CD14-positive monocyte (primary cell): Measurements from ENCODE around the gene CTU1. TPM values are rescaled to one million over a fixed set of nuclear protein-coding genes. Genes with fewer than 3 reads are reported as not detected.

ENCODE experiments used
- DNase-seq, 3 donors: peaks; one replicate each; pipeline ENCODE4 v3.0.0-alpha.2; 2011 to 2022
- H2AFZ ChIP-seq: 2 replicates; pipeline ENCODE4 v1.6.0; 2012; ENCODE audit warnings: mild to moderate bottlenecking, low read depth, low read length, inconsistent platforms; ENCODE audit not compliant: insufficient read depth, poor library complexity, severe bottlenecking
- H3K27ac ChIP-seq, 2 donors: 1 replicate in 1 of 2; 2 replicates in 1 of 2; pipeline ENCODE4 v1.5.1; 2012 to 2013; ENCODE audit warnings: low read length in 2 of 2, control low read depth in 1 of 2, inconsistent platforms in 1 of 2, low read depth in 1 of 2, mild to moderate bottlenecking in 1 of 2
- H3K27me3 ChIP-seq, 2 donors: one replicate each; pipeline versions ENCODE4 v1.6.0 to v1.6.1; 2011 to 2013; ENCODE audit warnings: low read length in 2 of 2; ENCODE audit not compliant: control insufficient read depth in 2 of 2, insufficient read depth in 2 of 2
- H3K36me3 ChIP-seq, 2 donors: replicated peaks in 1 of 2; 1 replicate in 1 of 2; 2 replicates in 1 of 2; pipeline versions ENCODE4 v1.5.1 to v1.6.1; 2012 to 2013; ENCODE audit warnings: low read length in 2 of 2, control low read depth in 1 of 2, inconsistent platforms in 1 of 2, mild to moderate bottlenecking in 1 of 2; ENCODE audit not compliant: insufficient read depth in 2 of 2, control insufficient read depth in 1 of 2
- H3K4me1 ChIP-seq, 2 donors: 1 replicate in 1 of 2; 2 replicates in 1 of 2; pipeline versions ENCODE4 v1.5.1 to v1.6.1; 2012 to 2013; ENCODE audit warnings: low read length in 2 of 2, control low read depth in 1 of 2, inconsistent platforms in 1 of 2, mild to moderate bottlenecking in 1 of 2, moderate library complexity in 1 of 2; ENCODE audit not compliant: insufficient read depth in 2 of 2, control insufficient read depth in 1 of 2
- H3K4me2 ChIP-seq: replicated peaks from 2 replicates; pipeline ENCODE3; 2012; ENCODE audit warnings: low read length, moderate library complexity, mild to moderate bottlenecking; ENCODE audit not compliant: poor library complexity, severe bottlenecking; ENCODE audit errors: extremely low read depth
- H3K4me3 ChIP-seq, 3 experiments: fragments of 200-600 bp in 1 of 3; sonication (generic) in 1 of 3; replicated peaks in 1 of 3; 1 replicate in 2 of 3; 2 replicates in 1 of 3; pipeline ENCODE4 v1.5.1; 2011 to 2013; ENCODE audit warnings: low read length in 3 of 3, mild to moderate bottlenecking in 3 of 3, control low read depth in 2 of 3, low read depth in 2 of 3, inconsistent platforms in 1 of 3, moderate library complexity in 1 of 3
- H3K79me2 ChIP-seq: 2 replicates; pipeline ENCODE4 v1.6.0; 2012; ENCODE audit warnings: mild to moderate bottlenecking, control low read depth, inconsistent platforms, low read length, moderate library complexity; ENCODE audit not compliant: insufficient read depth
- H3K9ac ChIP-seq: 2 replicates; pipeline ENCODE4 v1.6.0; 2017; ENCODE audit warnings: low read length, mild to moderate bottlenecking; ENCODE audit not compliant: insufficient read depth, poor library complexity, severe bottlenecking
- H3K9me3 ChIP-seq, 2 donors: replicated peaks in 1 of 2; 1 replicate in 1 of 2; 2 replicates in 1 of 2; pipeline versions ENCODE4 v1.5.1 to v1.6.1; 2012 to 2013; ENCODE audit warnings: low read length in 2 of 2, control low read depth in 1 of 2; ENCODE audit not compliant: control insufficient read depth in 1 of 2, insufficient read depth in 1 of 2
- H4K20me1 ChIP-seq: 2 replicates; pipeline ENCODE4 v1.6.0; 2012; ENCODE audit warnings: mild to moderate bottlenecking, low read length, control low read depth, moderate library complexity; ENCODE audit not compliant: insufficient read depth
- H3K27ac Mint-ChIP-seq, 7 donors: one replicate each; pipeline ENCODE4 v1.8.0; 2020; ENCODE audit warnings: mild to moderate bottlenecking in 7 of 7, mixed read lengths in 7 of 7, moderate library complexity in 6 of 7, inconsistent platforms in 2 of 7
- H3K27me3 Mint-ChIP-seq, 3 donors: one replicate each; pipeline ENCODE4 v1.8.0; 2021 to 2022; ENCODE audit warnings: low read depth in 3 of 3, mild to moderate bottlenecking in 3 of 3, mixed read lengths in 3 of 3, moderate library complexity in 3 of 3, inconsistent platforms in 1 of 3
- H3K36me3 Mint-ChIP-seq, 2 donors: one replicate each; pipeline ENCODE4 v1.8.0; 2020; ENCODE audit warnings: mixed read lengths in 2 of 2, inconsistent platforms in 1 of 2, mild to moderate bottlenecking in 1 of 2
- H3K4me1 Mint-ChIP-seq: one replicate; pipeline ENCODE4 v1.8.0; 2020; ENCODE audit warnings: mild to moderate bottlenecking, mixed read lengths
- H3K4me3 Mint-ChIP-seq, 2 donors: one replicate each; pipeline ENCODE4 v1.8.0; 2020; ENCODE audit warnings: mild to moderate bottlenecking in 2 of 2, mixed read lengths in 2 of 2, moderate library complexity in 1 of 2
- H3K9me3 Mint-ChIP-seq, 7 donors: one replicate each; pipeline ENCODE4 v1.8.0; 2020 to 2022; ENCODE audit warnings: mixed read lengths in 7 of 7, mild to moderate bottlenecking in 6 of 7, moderate library complexity in 6 of 7, inconsistent platforms in 2 of 7
- WGBS: methylation state at CpG from one replicate; pipeline ENCODE4 v1.1.5; 2013; ENCODE audit warnings: missing lambda C conversion rate; ENCODE audit not compliant: insufficient coverage; 5-methylcytosine and 5-hydroxymethylcytosine counted together
- intact Hi-C, 2 donors: fragments of 100-400 bp; cut with micrococcal nuclease; formaldehyde crosslinking; loops; one replicate each; pipeline versions ENCODE4 v1.15.0 to v1.15.1; 2023
- polyA plus RNA-seq, 3 donors: library from polyadenylated mRNA; depleted of rRNA in 1 of 3; unstranded in 2 of 3; stranded (reverse) in 1 of 3; fragments of 300-500 nt in 2 of 3; fragments of >200 nt in 1 of 3; fragmentation: Illumina TruSeq in 2 of 3; gene quantifications; 1 replicate in 2 of 3; 2 replicates in 1 of 3; pipeline ENCODE4 v1.2.3, GENCODE V29; 2012 to 2021
- TF ChIP-seq, protein P1 (sequence below): fragments of 200-600 bp; IDR thresholded peaks from one replicate; pipeline ENCODE4 v1.8.0; 2022; ENCODE audit warnings: antibody characterized with exemption, mild to moderate bottlenecking

The CTU1 gene
- polyA plus RNA-seq, 3 donors = 0.75 to 3.0 (median 2.9) TPM

DNA sequence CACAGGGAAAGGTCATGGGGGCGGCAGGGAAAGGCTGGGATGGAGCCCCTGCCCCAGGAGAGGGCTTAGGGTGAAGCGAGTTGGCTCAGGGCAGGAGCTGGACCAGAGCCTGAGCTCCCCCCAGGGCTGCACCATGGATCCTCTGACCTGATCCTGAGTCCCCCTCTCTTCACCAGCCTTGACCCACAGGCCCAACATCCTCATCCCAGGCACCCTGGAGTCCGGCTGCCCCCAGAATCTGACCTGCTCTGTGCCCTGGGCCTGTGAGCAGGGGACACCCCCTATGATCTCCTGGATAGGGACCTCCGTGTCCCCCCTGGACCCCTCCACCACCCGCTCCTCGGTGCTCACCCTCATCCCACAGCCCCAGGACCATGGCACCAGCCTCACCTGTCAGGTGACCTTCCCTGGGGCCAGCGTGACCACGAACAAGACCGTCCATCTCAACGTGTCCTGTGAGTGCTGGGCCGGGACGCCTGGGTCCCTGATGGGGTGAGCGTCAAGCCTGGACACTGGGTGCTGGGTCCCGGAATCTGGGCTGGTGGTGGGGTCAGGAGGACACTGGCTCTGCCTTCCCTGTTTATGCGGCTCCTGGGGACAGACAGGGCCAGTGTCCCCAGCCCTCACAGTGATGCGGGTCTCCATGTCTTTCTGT lies 17.3 kb upstream of the CTU1 start:
- peaks cover 39 to 67% of the 10 kb centered on the region in 2 donors for H3K36me3 Mint-ChIP-seq
- H3K4me3 ChIP-seq = peak overlapping the region; percentile 75 to 98 (median 81)
- H3K9ac ChIP-seq = peak overlapping the region; percentile 92
- intact Hi-C loops = no loop called here
- H3K27me3 Mint-ChIP-seq = peaks cover 0 to 4% (median 1%) of the 10 kb centered on the region in 3 donors
- H3K4me1 ChIP-seq = peaks cover 89 to 100% of the 10 kb centered on the region in 2 donors
- peaks cover 86% of the 10 kb centered on the region for H3K4me1 Mint-ChIP-seq
- 92% methylated on average over 16 of the region's 16 CpGs for WGBS
- H4K20me1 ChIP-seq = peaks cover 19% of the 10 kb centered on the region
- H3K4me2 ChIP-seq = peak overlapping the region; percentile 100
- no peaks in the 10 kb centered on the region for H3K27me3 ChIP-seq
- H3K9me3 ChIP-seq = no peaks in the 10 kb centered on the region
- peaks cover 30 to 44% of the 10 kb centered on the region in 2 donors for H3K36me3 ChIP-seq
- peak overlapping the region; percentile 91 to 99 for H3K4me3 Mint-ChIP-seq
- peaks cover 80% of the 10 kb centered on the region for H3K79me2 ChIP-seq
- peak overlapping the region; percentile 98 to 100 (median 99) for H3K27ac Mint-ChIP-seq
- H2AFZ ChIP-seq = no peak overlapping the region
- peak overlapping the region; percentile 97 to 100 for H3K27ac ChIP-seq
- DNase-seq = no peak
- peaks cover 0 to 2% (median 0%) of the 10 kb centered on the region in 7 donors for H3K9me3 Mint-ChIP-seq
- TF ChIP-seq, protein P1, sequence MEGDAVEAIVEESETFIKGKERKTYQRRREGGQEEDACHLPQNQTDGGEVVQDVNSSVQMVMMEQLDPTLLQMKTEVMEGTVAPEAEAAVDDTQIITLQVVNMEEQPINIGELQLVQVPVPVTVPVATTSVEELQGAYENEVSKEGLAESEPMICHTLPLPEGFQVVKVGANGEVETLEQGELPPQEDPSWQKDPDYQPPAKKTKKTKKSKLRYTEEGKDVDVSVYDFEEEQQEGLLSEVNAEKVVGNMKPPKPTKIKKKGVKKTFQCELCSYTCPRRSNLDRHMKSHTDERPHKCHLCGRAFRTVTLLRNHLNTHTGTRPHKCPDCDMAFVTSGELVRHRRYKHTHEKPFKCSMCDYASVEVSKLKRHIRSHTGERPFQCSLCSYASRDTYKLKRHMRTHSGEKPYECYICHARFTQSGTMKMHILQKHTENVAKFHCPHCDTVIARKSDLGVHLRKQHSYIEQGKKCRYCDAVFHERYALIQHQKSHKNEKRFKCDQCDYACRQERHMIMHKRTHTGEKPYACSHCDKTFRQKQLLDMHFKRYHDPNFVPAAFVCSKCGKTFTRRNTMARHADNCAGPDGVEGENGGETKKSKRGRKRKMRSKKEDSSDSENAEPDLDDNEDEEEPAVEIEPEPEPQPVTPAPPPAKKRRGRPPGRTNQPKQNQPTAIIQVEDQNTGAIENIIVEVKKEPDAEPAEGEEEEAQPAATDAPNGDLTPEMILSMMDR = no peak

DNA sequence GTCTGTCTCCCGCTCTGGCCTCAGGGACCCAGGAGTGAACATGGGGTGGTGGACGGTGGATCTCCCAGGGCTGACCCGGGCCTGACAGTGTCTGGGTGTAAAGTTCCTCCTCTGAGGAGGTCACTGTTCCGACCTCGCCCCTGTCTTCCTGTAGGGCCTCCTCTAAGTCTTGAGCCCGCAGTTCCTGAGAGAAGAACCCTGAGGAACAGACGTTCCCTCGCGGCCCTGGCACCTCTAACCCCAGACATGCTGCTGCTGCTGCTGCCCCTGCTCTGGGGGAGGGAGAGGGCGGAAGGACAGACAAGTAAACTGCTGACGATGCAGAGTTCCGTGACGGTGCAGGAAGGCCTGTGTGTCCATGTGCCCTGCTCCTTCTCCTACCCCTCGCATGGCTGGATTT lies 16.5 kb upstream of the CTU1 start, which contains the start of gene SIGLEC9:
Gene SIGLEC9 (plus strand): TSS at position 178 of the 400 bp plus-strand sequence. CDS start 69 bp downstream, at position 247.
- Histone ChIP-seq H2AFZ (no peak within 1 kb of the TSS), H3K9me3 (no peaks in the 10 kb centered on the region), H3K36me3 (peaks cover 21 to 35% of the 10 kb centered on the region in 2 donors), H3K27me3 (no peaks in the 10 kb centered on the region), H3K4me3 (peak within 1 kb of the TSS; percentile 75 to 98 (median 81)), H3K27ac (peak within 1 kb of the TSS; percentile 97 to 100), H4K20me1 (peaks cover 17% of the 10 kb centered on the region), H3K79me2 (peaks cover 71% of the 10 kb centered on the region), H3K9ac (peak within 1 kb of the TSS; percentile 92), H3K4me2 (peak within 1 kb of the TSS; percentile 100), H3K4me1 (peaks cover 89 to 100% of the 10 kb centered on the region in 2 donors)
- Mint-ChIP-seq H3K4me3 (peak within 1 kb of the TSS; percentile 91 to 99), H3K4me1 (peaks cover 86% of the 10 kb centered on the region), H3K9me3 (peaks cover 0 to 2% (median 0%) of the 10 kb centered on the region in 7 donors), H3K36me3 (peaks cover 31 to 58% of the 10 kb centered on the region in 2 donors), H3K27me3 (peaks cover 0 to 4% (median under 1%) of the 10 kb centered on the region in 3 donors), H3K27ac (peak within 1 kb of the TSS; percentile 98 to 100 (median 99))
- intact Hi-C loops = no loop called here
- DNase-seq = peak; percentile 62 to 67 (median 63)
- 10% methylated on average over 14 of the region's 14 CpGs for WGBS
- TF ChIP-seq, protein P1 = no peak
